Loucy (cell line): ENCODE measurements around the gene BID.

Source experiments
- CTCF ChIP-seq: fragments of 200-600 bp; sonication (generic); conservative IDR thresholded peaks from 2 replicates; pipeline ENCODE4 v1.5.1; 2014; ENCODE audit warnings: mild to moderate bottlenecking, antibody characterized with exemption, low read length
- EZH2phosphoT487 ChIP-seq: fragments of 200-600 bp; IDR thresholded peaks from 2 replicates; pipeline ENCODE4 v1.6.1; 2018; ENCODE audit warnings: antibody characterized with exemption, mild to moderate bottlenecking, moderate library complexity, borderline replicate concordance

GRCh38 chr22:17764036-17764435 is 10.2 kb downstream of the BID start:
- TF ChIP-seq CTCF (no peak), EZH2phosphoT487 (no peak)
